Stimulated activated CD4-positive, alpha-beta T cell treated with anti-CD3 and anti-CD28 coated beads, Interleukin-4, amount 100 ng/mL, for 24 hours (primary cell): ENCODE results near the gene KY.

Experiments
- DNase-seq: peaks from one replicate; pipeline ENCODE4 v3.0.0-alpha.2; 2020

The KY gene

GRCh38 chr3:134650431-134651346, at the start of gene KY:
Gene KY (minus strand): TSS chr3:134651022. CDS start chr3:134650960, 62 bp downstream.
- no peak for DNase-seq

- DNase-seq = no peak
Observed at GRCh38 chr3:134699721-134700120, 48.9 kb upstream of the KY start.

- no peak for DNase-seq
Observed at GRCh38 chr3:134699141-134699711, 48.4 kb upstream of the KY start.

- no peak for DNase-seq
Observed at GRCh38 chr3:134697830-134698689, 47.2 kb upstream of the KY start.

- DNase-seq = no peak
Observed at GRCh38 chr3:134696155-134696554, 45.3 kb upstream of the KY start.

- no peak for DNase-seq
Observed at GRCh38 chr3:134694946-134695543, 44.2 kb upstream of the KY start.

- no peak for DNase-seq
Observed at GRCh38 chr3:134694466-134694865, 43.6 kb upstream of the KY start.

GRCh38 chr3:134693804-134694203, 43.0 kb upstream of the KY start:
- no peak for DNase-seq

- DNase-seq = no peak
Observed at GRCh38 chr3:134693226-134693625, 42.4 kb upstream of the KY start.

GRCh38 chr3:134690226-134690625, 39.4 kb upstream of the KY start:
- no peak for DNase-seq

GRCh38 chr3:134687642-134688041, 36.8 kb upstream of the KY start:
- no peak for DNase-seq

GRCh38 chr3:134685929-134686802, 35.3 kb upstream of the KY start:
- no peak for DNase-seq

GRCh38 chr3:134682196-134682880, 31.5 kb upstream of the KY start:
- DNase-seq = no peak

GRCh38 chr3:134681522-134681900, 30.7 kb upstream of the KY start:
- DNase-seq = no peak

- no peak for DNase-seq
Observed at GRCh38 chr3:134680796-134681521, 30.1 kb upstream of the KY start.

- DNase-seq = no peak
Observed at GRCh38 chr3:134677987-134678308, 27.1 kb upstream of the KY start.

- DNase-seq = no peak
Observed at GRCh38 chr3:134677196-134677986, 26.6 kb upstream of the KY start.

- DNase-seq = no peak
Observed at GRCh38 chr3:134675726-134676256, 25.0 kb upstream of the KY start.

GRCh38 chr3:134672571-134672970, 21.7 kb upstream of the KY start:
- no peak for DNase-seq

GRCh38 chr3:134667956-134668355, 17.1 kb upstream of the KY start:
- DNase-seq = no peak
